ENCODE data around the gene FGA.
A peak's percentile ranks its signal among the peaks of the same experiment; 100 is the strongest.

Gene FGA

GRCh38 chr4:154590329-154591006 lies at the start of gene FGA:
TSS of gene FGA (minus strand) at chr4:154590742. CDS start at chr4:154590687, 55 bp downstream.
- no peak for DNase-seq

GRCh38 chr4:154634058-154634457 lies 43.5 kb upstream of the FGA start:
- DNase-seq = no peak

GRCh38 chr4:154631828-154632227 lies 41.3 kb upstream of the FGA start:
- DNase-seq = no peak

- no peak for DNase-seq
Observed at GRCh38 chr4:154630324-154630723, 39.8 kb upstream of the FGA start.

GRCh38 chr4:154626793-154627484 lies 36.4 kb upstream of the FGA start:
- peak; percentile 20 to 21 for DNase-seq

- no peak for DNase-seq
Observed at GRCh38 chr4:154625971-154626370, 35.4 kb upstream of the FGA start.

GRCh38 chr4:154623995-154624394 lies 33.5 kb upstream of the FGA start:
- DNase-seq = no peak

GRCh38 chr4:154623436-154623835 lies 32.9 kb upstream of the FGA start:
- DNase-seq = no peak

- no peak for DNase-seq
Observed at GRCh38 chr4:154622598-154622997, 32.1 kb upstream of the FGA start.

GRCh38 chr4:154620111-154620510 lies 29.6 kb upstream of the FGA start:
- DNase-seq = no peak

- peak; percentile 27 to 37 for DNase-seq
Observed at GRCh38 chr4:154618708-154619315, 28.3 kb upstream of the FGA start.

- no peak for DNase-seq
Observed at GRCh38 chr4:154617820-154618317, 27.3 kb upstream of the FGA start.

- no peak for DNase-seq
Observed at GRCh38 chr4:154616731-154617130, 26.2 kb upstream of the FGA start.

- no peak for DNase-seq
Observed at GRCh38 chr4:154616287-154616686, 25.7 kb upstream of the FGA start.

- no peak for DNase-seq
Observed at GRCh38 chr4:154615211-154615610, 24.7 kb upstream of the FGA start.

GRCh38 chr4:154614306-154614705 lies 23.8 kb upstream of the FGA start:
- DNase-seq = no peak

GRCh38 chr4:154612472-154613414 lies 22.2 kb upstream of the FGA start, which contains the start of gene FGG:
TSS of gene FGG (minus strand) at chr4:154612656. CDS start at chr4:154612609, 47 bp downstream.
- DNase-seq = no peak

GRCh38 chr4:154611833-154612232 lies 21.3 kb upstream of the FGA start:
- no peak for DNase-seq

- DNase-seq = no peak
Observed at GRCh38 chr4:154610582-154610981, 20.0 kb upstream of the FGA start.

- no peak for DNase-seq
Observed at GRCh38 chr4:154609532-154609931, 19.0 kb upstream of the FGA start.

- no peak for DNase-seq
Observed at GRCh38 chr4:154608361-154609252, 18.1 kb upstream of the FGA start.

Data from activated CD4-positive, alpha-beta T cell treated with anti-CD3 and anti-CD28 coated beads, Interleukin-2, amount 50 U/mL, for 4 hours (primary cell).